ENCODE data around the gene ID3.
"Not testable (repeated sequence)": the region's sequence is repeated elsewhere in the genome, so short reads cannot be mapped to it uniquely, and the experiment has no call there.

The ID3 gene

DNA sequence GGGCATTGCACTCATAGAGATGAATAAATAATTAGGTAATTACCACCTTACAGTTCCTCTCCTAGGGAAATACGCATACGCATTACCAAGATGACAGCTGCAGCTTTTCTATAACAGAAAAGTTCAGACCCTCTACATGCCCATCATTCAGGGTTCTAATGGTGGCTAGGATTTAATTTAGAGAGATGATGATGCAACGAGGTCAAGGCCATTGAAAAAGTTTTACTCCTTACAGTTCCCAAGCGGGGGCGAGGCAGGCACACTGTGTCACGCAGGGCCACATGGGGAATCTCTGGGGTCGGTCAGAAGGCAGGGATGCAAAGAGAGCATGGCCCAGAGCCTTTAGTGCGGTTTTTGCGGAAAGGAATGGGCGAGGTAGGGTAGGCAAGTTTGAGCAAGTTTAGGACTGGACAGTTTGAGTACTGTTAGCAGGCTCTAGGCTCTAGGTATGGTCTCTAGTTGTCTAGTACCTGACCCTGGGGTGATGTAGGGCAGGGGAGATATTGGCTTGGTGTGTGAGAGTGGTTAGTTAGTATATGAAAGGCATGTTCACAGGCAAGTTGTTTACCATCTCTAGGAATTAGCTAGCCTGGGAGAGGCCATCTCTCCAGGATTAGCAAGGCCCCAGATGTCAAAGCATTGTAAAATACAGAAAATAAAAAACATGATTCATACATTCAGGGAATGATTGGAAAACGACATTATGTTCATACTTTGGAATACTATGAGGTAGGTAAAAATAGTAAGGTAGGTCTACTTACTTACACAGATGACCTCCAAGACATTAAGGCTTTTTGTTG is 29.6 kb upstream of the ID3 start:
- no peak for DNase-seq

DNA sequence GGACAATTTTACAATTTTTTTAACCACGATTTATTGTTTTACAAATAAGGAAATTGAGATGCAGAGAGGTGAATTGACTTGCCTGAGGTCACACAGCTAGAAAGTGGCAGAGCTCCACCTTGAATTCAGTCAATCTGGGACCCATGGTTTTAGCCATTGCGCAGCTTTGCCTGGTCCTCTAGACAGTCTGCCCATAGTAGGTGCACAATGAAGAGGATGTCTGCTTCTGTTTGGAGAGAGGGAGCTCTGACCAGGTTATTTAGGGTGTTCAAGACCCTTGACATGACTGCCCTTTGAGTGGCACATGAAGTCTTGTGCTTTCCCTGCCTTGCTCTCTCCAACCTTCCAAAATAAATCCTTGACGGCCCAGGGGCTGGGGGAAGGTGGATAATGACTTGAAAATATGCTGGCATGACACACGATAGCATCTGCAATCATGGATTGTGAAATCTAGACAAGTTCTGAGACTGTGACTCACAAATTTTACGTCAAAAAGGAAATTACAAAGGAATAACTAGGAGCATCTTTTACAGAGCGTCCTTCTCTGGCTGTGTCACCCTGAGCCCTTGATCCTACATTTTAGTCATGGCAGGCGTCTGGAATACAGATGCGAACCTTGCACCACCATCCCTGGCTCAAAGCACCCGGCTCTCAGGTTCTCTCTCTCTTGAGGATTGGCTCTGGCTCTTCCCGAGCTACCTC is 26.2 kb upstream of the ID3 start:
- DNase-seq, result no peak

DNA sequence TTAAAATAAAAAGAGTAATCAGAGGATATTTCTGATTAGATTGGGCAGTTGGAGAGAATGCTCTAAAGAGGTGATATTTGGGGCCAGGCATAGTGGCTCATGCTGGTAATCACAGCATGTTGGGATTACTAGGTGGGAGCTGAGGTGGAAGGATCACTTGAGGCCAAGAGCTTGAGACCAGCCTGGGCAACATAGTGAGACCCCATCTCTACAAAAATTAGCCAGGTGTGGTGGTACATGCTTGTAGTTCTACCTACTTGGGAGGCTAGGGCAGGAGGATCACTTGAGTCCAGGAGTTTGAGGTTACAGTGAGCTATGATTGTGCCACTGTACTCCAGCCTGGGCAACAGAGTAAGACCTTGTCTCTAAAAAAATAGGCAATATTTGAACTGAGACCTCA is 24.4 kb upstream of the ID3 start:
- not testable (repeated sequence) for DNase-seq

DNA sequence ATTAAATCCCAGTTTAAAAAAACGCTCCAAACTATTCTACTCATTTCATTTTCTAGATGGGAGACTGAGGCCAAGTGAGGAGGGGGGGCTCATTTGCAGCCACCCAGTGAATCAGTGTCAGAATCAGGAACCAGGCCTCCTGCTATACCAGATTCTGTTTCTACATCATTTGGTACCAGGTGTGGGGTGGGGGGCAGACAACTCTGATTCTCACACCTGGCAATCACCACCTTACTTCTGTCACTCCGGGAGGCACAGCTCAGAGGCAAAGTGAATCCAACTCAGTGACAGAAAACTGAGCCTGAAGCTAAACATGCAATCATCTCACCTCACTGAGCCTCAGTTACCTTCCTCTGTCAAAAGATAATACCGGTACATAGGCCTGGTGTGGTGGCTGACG is 23.5 kb upstream of the ID3 start:
- DNase-seq, result no peak

DNA sequence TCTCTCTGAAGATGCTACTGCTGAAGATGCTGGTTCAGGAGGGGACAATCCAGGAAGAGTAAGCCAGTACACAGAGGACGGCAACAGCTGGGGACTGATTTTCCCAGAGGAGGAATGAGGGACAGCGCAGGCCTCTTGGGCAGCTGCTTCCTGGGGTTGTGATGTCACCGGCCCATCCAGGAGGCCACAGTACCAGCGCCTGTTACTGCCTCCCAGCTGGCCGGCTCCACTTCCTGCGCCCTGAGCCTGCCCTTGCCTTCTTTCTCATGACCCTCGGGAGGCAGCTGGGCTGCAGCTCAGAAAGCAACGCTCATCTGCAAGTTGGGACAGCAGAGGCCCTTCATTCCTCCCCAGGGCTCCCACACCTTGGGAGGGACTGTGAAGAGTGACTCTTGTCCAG is 21.9 kb upstream of the ID3 start:
- no peak for DNase-seq

DNA sequence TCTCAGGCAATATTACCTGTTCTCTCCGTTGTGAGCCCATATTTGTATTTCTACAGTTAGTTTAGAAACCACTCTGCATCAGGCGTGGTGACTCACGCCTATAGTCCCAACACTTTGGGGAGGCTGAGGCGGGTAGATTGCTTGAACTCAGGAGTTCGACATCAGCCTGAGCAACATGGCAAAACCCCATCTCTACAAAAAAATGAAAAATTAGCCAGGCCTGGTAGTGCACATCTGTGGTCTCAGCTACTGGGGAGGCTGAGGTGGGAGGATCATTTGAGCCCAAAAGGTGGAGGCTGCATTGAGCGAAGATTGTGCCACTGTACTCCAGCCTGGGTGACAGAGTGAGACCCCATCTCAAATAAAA is 19.7 kb upstream of the ID3 start:
- DNase-seq, result no peak

DNA sequence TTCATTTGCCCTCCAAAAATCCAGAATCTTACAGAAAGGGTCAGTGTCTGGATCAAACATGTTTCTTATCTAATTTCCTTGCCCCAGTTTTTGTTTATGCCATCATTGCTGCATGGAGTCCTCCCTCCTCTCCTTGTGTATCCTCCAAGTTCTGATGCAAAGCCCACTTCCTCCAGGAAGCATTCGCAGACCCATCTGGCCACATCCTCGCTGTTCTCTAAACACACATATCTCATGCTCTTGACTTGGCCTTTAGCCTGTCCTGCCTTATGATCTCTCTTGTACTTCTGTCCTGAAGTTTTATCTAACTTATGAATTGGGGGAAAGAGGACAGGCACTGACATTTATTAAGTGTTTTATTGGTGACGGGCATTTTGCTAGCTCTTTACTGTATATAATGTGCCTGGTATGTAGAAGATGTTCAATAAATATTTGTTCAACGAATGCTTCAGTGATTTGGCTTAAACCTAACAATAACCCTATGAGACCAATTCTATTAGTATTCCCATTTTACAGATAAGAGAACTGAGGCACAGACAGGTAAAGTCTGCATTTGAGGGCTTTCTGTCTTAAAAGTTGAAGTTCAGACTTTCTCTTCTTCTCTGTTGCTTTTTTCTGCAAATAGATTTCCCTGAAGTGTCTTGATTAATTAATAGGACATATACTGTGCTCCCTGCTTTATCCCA is 19.2 kb upstream of the ID3 start:
- DNase-seq, result no peak

DNA sequence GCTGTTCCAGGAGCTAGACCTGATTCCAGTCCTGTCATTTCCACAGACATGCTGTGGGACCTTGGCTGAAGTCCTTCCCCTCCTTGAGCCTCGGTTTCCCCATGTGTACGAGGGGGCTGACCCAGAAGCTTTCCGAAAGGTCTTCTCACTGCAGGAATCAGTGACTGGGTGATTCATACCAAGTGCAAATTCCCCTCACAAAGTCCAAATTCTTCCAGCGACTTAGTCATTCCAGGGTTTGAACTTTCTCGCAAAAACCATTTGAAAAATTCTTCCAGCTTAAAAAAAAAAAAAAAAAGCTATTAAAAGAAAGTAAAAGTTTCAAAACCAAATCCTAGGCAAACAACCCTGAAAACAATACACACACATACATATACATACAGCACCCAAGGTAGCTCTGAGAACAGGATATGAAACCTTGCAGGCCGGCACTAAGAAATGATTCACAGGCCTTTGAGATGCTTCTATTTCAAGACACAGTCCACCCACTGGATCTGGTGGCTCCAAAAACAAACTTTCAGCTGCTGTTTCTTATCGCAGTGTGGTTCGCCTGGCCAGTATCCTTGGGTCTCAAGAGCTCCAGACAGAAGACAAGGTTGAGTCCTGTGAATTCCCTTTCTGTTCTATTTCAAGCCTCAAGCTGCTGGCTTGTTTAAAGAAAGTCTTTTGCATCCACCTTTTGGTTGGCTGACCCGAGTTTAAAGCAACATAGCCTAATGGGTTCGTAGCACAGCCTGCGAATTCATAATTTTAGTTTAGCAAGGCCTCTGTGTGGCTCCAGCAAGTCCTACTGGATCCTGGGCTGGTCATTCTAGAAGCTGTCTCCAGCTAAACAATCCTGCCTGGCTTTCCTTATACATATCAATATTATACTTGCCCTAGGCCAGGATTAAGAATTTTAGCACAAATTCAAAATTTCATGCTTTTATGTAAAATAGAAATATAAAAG is 18.0 kb upstream of the ID3 start:
- peak; percentile 27 for DNase-seq

DNA sequence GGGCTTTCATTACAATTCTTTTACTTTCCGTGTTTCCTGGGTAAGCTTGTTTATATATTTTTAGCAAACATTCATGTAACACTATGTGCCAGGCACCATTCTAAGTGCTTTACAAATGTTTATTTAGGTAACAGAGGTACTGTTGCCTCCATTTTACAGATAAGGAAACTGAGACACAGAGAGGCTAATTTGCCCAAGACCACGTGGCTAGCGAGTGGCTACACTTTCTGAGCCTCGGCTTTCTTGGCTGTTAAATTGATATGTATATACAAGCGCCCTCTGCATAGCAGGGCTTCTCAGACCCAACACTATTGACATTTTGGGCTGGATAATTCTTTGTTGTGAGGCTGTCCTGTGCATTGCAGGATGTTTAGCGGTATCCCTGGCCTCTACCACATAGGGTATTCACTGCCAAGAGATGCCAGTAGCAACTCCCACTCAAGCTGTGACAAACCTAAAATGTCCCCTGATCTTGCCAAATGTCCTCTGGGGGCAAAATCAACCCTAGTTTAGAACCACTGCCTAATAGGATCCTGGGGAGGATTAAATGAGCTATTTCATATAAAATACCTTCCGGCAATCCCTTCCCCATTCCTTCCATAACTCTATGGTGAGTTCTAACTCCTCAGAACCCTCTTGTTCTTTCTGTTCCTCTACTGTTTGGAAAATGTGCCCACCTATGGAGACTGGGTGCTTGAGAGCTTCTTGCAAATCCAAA is 17.2 kb upstream of the ID3 start:
- DNase-seq, result no peak

DNA sequence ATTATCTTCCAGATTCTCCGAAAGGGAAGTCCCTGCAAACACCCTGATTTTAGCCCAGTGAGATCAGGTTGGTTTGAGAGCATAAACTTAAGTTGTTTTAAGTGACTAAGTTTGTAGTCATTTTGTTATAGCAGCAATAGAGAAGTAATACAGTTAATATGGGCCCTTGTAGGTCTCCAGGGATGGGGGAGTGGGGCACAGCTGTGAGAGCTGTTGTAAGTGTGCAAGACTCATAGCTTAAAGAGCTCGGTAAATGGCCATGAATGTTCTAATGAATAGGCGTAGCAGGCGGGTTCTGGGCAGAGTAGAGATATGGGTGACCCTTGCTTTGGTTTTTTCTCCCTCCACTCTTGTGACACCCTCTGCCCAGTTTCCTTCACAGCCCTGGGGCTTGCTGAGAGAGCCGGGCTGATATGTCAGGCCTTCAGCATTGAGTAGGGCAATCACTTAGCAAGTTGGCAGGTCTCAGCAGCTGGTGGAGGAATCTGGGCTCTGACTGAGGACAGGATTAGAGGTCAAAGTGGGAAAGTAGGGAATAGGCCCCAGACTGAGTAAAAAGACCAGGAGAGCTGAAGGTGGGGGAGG is 16.0 kb upstream of the ID3 start:
- no peak for DNase-seq

DNA sequence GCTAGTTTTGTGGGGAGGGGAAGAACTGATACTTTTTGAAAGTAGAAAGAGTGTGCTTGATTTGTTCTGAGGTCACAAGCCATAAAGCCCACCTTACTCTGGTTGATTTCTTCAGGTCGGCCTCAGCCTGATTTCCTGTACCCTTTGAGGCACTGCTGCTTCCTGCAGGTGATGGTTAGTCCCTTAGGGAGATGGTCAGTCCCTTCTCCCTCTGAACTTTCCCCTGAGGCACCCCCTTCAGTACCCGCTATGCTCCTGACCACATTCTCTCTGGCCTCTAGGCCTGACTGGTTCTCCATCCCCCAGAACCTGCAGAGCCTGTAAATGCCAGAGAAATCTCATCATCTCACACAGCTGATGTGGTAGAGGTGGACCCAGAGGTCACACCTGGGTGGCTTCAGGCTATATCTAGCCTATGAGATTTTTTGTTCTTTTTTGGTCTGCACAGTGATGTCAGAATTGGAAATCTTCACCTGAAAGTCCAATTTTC is 15.0 kb upstream of the ID3 start:
- no peak for DNase-seq

DNA sequence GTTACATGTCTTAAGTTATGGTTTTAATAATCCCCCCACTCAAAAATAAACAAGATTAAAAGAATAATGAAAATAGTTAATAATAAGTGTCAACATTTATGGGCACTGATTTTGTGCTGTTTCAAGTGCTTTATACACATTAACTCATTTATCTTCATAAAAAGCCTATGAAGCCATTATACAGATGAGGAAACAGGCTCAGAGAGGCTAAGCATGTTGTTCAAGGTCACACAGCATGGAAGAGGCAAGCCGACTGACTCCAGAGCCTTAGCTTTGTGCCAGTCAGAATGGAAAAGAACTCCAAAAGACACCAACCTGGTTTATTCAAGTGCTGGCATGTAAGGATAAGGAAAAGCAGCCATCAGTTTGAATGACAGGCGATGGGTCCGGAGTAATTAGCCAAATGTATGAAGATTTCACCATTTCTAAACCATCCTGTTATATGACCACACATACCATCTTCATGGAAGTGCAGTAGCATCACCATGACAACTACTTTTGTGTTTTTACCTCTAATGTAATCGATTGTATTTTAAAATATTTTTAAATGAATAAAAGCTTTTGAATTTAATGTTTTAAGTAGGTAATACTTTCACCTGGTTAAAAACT is 14.4 kb upstream of the ID3 start:
- DNase-seq, result no peak

DNA sequence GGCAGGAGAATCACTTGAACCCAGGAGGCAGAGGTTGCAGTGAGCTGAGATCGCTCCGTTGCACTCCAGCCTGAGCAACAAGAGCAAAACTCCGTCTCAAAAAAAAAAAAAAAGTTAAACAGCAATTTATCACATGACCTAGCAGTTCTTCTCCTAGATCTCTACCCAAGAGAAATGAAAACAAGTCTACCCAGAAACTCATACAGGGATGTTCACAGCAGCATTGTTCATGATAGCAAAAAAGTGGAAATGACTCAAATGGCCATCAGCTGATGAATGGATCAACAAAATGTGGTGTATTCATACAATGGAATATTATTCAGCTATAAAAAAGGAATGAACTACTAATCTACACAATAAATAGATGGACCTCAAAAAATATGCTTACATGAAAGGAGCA is 12.2 kb upstream of the ID3 start:
- no peak for DNase-seq

DNA sequence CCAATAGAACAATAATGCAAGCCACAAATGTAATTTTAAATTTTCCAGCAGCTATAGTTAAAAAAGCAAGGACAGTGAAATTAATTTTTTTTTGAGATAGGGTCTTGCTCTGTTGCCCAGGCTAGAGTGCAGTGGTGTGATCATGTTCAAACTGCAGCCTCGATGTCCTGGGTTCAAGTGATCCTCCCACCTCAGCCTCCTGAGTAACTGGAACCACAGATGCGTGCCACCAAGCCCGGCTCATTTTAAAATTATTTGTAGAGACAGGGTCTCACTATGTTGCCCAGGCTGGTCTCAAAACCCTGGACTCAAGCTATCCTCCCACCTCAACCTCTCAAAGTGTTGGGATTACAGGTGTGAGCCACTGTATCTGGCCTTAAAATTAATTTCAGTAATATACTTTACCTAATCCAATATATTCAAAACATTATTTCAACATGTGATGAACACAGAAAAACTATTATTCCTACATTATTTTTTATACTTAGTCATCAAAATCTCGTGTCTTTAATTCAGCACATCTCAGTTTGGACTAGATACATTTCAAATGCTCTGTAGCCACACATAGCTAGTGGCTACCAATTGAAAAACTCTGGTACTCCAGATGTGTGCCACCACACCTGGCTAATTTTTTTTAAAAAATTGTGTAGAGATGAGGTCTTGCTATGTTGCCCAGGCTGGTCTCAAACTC is 10.8 kb upstream of the ID3 start:
- no peak for DNase-seq

DNA sequence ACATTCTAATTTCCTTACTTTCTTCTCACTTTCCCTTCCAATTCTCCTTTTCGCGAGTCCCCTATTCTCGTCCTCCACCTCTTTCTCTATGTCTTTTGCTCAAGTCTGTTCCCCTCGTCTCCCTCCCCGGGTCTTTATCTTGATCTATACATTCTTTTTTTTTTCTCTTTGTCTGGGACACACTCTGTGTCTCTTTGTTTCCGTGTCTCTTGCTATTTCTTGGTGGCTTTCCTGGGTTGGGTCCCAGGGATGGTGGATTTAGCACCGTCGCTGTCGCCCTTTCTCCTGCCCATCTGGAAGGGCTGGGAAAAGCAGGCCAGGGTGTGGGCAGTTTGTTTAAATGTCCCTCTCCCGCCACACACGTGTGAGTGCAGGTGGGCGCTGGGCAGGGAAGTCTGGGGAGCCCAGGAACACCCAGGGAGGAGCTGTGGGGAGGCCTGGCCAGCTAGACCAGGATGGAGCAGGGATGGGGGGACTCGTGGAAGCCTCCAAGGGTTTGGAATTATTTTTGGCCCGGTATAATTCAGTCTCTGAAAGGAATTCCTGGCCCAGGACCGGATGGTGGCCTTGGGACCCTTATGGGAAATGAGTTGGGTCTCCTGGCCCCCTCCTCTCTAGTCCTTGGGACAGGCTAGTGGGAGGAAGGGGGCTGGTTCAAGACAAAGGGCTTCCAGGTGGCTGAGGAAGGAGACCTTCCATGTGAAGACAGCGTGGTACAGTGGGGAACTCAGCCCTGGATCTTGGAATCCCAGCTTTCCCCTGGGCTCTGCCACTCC is 9.5 kb upstream of the ID3 start:
- DNase-seq, result no peak

DNA sequence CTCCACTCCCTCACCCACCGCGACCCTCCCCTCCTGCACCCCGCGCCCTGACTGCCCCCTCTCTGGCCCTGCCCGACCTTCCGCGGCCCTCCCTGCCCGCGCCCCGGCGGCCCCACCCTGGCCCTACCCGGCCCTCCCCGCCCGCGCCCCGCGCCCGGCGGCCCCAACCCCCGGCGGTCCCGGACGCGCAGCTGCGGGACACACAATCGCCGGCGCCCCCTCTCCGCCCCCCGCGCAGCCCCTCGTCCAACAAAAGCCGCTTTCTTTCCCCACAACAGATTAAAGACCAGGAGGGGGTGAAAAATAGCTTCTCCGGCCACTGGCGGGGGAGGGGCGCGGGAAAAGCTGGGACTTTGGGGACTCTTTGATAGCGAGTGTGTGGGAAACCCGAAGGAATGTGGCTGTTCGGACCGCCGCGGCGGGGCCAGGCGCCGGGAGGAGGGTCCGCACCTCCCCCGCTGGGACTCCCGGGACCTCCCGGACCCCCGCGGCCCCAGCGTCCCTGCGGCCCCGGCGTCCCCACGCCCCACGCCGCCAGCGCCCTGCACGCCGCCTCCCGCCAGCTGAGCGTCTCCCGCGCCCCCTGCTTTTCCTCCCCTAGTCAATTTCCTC is 8.8 kb upstream of the ID3 start:
- DNase-seq, result no peak

DNA sequence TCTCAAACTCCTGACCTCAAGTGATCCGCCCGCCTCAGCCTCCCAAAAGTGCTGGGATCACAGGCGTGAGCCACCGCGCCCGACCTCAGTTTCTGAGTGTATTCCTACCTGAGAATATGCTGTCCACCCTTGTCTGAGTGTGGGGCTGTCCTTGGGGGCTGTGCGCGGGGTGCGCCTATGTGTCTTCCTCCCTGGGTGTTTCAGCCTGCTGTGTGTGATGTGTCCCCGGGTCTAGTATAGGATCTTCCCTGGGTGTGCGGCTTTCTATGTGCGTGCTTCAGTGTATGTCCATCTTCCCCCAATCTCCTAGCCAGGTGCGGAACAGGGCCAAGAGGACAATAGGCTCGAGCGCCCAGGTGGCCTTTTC is 8.3 kb upstream of the ID3 start:
- no peak for DNase-seq

DNA sequence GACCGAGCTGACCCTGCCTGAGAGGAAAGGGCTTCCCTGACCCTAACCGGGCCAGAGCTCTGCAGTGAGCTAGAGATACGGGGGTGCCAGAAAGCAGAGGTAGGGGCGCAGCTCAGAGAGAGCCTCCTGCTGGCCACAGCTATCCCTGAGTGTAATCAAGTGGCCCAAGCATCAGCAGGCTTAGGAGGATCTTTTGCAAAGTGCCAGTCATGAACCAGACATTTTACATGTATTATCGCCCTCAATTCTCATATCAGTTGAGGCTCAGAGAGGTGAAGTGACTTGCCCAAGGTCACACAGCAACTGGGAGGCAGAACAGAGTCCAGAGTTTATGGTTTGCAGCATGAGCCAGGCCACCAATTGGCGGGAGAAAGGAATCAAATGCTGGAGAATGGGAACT is 7.0 kb upstream of the ID3 start:
- DNase-seq, result no peak

DNA sequence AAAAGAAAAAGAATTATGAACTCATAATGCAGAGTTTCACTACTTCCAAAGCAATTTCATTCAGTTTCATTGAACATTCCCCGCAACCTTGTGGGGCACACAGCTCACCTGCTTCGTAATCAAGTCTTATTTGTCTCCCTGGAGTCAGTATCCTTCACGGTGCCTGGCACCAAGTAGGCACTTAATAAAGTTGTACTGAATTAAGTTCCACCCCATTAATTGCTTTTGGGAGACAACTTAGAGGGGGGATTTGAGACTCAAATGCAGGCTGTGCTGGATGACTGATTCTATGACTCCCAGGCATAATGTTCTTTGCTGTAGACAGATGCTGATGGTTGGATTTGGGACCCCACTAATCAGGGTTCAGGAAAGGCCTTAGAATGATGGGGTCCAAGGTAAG is 6.5 kb upstream of the ID3 start:
- no peak for DNase-seq

Data from stimulated activated naive CD4-positive, alpha-beta T cell treated with Interleukin-2 at 50 U/mL for 16 hours (primary cell).